Measurements from ENCODE around the gene RTRAF.

Gene RTRAF

GRCh38 chr14:51989293-51990234, at the start of gene RTRAF:
Gene RTRAF (plus strand): TSS chr14:51989546. CDS start chr14:51989640, 94 bp downstream.
- peak; percentile 80 for DNase-seq (ENCODE audit: low read depth)

- DNase-seq (ENCODE audit: low read depth): no peak
Measured at GRCh38 chr14:51939755-51940301, 49.5 kb upstream of the RTRAF start.

- DNase-seq (ENCODE audit: low read depth): no peak
Measured at GRCh38 chr14:51942971-51943370, 46.4 kb upstream of the RTRAF start.

GRCh38 chr14:51950007-51950406, 39.3 kb upstream of the RTRAF start:
- DNase-seq (ENCODE audit: low read depth): no peak

- no peak for DNase-seq (ENCODE audit: low read depth)
Measured at GRCh38 chr14:51951656-51952055, 37.7 kb upstream of the RTRAF start.

DNA sequence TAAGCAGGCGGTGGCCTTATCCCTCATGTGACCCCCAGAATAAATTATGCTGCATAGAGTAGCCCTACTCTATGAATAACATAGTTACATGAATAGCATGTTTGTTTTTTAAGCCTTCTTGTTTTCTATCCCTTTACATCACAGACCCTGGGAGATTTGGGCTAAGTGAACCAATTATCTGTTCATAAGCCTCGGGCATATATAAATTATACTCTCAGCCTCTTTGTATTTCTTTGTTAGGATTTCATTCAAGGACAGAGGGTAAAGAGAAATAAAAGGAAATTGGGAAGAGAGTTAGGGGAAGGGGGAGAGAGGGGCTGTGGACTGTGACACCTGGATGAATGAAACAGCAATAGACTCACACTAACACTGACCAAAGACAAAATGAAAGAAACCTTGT, 35.3 kb upstream of the RTRAF start:
- no peak for DNase-seq (ENCODE audit: low read depth)

- DNase-seq (ENCODE audit: low read depth): no peak
Measured at GRCh38 chr14:51954657-51955056, 34.7 kb upstream of the RTRAF start.

DNA sequence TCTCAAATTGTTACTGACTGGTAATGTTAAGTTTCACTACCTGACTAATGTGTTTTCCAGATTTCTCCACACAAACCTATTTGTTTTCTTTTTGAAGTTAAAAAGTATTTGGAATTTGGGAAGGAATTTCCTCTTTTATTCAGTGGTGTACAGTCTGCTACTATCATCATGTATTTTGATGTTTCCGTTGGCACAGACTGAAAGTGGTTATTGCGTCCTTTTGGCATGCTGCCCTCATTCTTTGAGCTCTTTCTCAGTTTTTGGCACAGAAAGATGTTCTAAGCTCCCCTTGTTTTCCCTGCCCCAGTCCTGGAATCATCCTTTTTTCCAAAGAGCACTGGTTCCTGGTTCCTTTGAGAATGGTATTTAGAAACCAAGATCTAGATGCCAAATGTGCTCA, 31.4 kb upstream of the RTRAF start:
- DNase-seq (ENCODE audit: low read depth): no peak

GRCh38 chr14:51959928-51960327, 29.4 kb upstream of the RTRAF start:
- no peak for DNase-seq (ENCODE audit: low read depth)

DNA sequence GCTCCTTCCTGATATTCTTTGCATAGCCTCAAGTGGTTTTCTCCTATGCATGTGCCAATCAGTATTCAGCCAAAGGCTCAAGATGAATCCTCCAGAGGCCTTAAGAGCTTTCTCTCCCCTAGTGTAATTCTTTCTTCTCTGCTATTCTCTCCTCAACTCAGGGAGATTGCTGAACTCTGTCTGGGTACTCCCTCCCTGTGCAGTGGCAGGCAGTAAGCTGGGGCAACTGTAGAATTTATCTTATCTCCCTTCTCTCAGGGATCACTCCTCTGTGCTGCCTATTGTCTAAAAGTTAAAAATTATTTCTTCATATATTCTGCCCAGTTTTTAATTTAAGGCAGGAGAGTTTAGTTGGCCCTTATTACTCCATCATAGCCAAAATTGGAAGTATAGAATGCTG, 28.5 kb upstream of the RTRAF start:
- no peak for DNase-seq (ENCODE audit: low read depth)

DNA sequence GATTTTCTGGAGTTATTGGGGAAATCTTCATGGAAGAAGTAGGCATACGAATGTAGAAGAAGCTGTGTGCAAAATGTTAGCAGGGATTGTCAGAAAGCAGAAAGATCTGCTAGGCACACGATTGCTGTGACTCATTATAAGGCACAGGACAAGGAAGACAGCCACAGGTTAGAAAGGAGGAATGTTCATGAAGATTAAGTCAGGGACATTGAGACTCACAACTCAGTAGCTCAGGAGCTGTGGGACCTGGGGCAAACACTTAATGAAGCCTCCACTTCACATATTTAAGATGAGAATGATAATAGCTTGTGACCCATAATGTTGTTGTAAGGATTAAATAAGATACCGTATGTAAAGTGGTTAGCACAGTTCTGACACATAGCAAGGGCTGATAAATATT, 26.6 kb upstream of the RTRAF start:
- no peak for DNase-seq (ENCODE audit: low read depth)

DNA sequence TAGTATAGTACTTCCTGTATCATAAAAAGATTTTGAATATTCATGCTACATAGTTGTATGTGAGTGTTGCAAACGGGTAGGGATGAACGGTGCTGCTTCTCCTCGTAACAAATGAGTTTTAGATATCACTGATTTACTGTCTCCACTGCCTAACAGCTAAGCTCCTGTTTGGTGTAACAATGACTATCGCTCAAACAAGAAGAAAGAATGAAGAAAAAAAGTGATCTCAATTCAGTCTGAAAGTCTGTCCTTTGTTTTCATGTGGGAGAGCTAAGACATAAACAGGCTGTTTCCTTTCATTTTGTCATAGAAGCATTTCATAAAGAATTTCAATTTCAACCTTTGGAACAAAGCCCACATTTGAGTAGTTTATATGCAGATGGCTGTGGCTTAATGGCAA, 26.1 kb upstream of the RTRAF start:
- no peak for DNase-seq (ENCODE audit: low read depth)

DNA sequence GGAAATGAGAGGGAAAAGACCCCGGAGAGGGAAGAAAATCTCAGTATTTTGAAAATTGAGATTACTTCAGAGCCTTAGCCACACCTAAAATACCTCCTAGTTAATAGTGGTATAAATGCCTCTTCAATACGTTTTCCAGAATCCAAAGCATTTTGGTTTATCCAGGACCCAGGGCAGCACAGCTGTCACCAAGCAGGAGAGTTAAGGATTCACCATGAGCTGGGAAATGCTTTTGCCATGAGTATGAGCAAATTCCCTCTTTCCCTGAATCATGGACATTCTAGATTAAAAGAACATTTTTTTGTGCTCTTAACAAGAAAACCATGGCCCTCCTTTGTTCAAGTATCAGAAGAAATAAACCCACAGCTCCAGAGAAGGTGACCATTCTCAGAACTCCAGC, 21.8 kb upstream of the RTRAF start:
- no peak for DNase-seq (ENCODE audit: low read depth)

DNA sequence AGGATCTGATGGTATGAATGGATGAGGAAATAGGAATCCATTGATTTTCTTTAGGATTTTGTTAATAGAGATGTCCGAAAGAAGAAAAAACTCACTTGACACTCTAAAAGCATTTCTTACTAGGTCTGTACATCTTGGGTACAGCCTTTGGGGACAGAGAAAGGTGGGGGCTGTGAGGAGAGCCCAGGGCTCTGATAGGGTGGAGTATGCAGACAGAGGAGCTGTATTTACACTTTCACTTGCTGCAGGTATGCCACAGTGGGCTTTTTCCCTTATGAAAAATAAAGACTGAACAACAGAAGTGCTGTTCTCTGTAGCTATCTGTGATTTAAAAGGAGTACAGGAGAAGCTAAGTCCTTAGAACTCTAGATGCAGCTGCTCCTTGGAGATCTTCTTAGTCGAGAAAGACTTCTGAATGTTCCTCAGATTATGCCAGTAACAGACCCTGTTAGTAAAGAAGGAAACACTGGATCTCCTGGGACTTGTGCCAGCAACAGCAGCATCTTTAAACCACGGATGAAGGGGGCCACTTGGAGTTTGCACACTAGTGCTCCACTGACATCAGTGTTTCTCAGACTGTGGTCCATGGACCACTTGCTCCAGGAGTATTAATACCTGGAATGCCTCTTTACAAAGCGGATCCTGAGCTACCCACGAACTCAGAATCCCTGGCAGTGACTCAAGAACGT, 19.4 kb upstream of the RTRAF start:
- DNase-seq (ENCODE audit: low read depth): no peak

- DNase-seq (ENCODE audit: low read depth): no peak
Measured at GRCh38 chr14:51972566-51972965, 16.8 kb upstream of the RTRAF start.

DNA sequence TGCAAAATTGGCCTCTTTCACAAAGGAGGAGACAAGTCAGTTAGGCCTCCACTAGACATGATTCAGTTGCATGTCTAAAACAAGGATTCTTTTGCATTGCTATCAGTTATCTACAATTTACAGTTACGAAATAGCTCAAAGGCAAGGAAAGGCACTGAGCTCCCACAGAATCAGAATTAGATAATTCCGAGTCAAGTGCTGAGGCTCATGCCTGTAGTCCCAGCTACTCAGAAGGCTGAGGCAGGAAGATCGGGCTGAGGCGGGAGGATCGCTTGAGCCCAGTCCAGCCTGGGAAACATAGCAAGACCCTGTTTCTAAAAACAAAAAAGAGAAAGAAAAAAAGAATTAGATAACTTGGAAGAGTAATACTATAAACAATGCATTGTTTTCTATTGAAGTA, 12.3 kb upstream of the RTRAF start:
- no peak for DNase-seq (ENCODE audit: low read depth)

DNA sequence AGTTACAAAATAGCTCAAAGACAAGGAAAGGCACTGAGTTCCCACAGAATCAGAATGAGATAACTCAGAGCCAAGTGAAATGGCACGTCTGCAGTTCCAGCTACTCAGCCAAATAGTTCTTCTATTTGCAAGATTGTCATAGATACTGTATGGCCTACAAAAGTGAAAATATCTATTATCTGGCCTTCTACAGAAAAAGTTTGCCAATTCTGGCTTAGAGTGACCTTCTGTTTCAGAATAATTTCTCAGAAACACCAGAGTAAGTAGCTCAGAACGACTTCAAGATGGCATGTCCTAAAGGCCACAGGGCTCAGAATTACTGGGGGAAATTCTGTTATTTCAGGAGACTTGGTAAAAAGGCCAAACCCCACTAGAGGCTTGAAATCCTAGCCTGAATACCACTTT, 10.7 kb upstream of the RTRAF start:
- no peak for DNase-seq (ENCODE audit: low read depth)

DNA sequence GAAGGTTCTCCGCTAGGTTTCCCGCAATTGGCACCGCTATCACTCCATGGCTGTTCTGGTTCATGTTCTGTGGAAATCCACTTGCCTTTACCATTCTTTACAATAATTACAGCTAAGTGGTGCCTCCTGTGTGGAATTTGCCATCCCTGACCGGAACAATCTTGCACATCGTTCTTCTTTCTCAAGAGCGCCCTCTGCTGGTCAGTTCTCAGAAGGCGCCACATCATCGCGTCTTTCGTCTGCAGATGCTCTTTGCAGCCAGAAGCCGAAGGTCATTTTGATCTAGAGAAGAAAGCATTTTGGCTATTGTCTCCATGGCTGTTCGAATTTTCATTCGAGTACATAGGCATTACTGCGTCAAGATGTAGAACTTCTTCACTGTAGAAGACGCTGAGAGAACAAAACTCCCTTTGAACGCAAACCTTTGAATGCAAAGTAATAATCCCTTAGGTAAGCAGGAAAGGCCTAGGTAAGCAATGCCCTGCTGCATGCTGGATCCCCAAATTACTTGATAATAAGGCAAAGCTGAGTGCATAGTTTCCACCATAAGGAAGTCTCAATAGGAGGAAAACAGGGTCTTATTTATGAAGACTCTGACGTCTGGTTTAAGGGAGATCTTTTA, 10.1 kb upstream of the RTRAF start:
- DNase-seq (ENCODE audit: low read depth): peak; percentile 86

DNA sequence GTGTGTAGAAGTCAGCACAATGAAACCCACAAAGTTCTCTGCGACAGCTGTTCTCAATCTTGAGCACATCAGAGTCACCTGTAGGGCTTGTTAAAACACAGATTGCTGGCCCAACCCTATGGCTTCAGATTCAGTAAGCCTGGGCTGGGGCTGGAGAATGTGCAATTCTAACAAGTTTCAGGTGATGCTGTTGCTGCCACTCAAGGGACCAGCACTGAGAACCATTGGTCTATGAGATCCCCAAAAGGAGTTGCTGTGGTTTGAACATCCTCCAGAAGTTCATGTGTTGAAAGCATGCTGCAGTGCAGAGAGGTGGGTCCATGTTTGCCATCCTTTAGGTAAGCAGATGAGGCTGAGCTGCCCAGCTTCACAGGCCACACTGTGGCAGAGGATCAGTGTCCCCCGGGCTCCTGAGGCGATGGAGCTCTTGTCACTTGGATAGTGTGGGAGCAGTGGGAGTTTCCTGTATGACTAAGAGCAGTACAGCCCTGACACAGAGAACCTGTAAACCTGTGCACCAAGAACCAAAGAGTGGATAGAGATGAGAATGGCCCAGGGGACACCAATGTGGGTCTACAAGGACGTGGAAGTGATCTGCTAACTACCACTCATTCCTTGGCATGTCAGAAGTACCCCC, 8.0 kb upstream of the RTRAF start:
- no peak for DNase-seq (ENCODE audit: low read depth)

DNA sequence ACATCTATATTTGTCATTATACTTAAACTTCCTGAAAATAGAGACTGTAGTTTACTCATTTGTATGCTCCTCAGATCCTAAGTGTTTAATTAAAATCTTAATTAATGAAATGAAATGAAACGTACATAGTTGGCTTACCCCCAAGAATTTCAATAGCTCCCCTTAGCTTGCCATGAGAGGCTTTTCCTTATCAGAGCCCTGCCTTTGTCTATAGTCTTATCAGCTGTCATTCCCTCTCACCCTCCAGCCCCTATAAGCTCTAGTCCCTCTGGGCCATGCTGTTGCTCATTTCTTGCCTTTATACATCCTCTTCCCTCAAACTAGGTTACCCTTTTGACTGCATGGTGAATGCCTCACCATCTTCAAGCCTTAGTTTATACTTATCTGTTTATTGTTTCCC, 1.1 kb upstream of the RTRAF start:
- no peak for DNase-seq (ENCODE audit: low read depth)

GRCh38 chr14:51990488-51990887, 1.1 kb downstream of the RTRAF start:
- no peak for DNase-seq (ENCODE audit: low read depth)

DNA sequence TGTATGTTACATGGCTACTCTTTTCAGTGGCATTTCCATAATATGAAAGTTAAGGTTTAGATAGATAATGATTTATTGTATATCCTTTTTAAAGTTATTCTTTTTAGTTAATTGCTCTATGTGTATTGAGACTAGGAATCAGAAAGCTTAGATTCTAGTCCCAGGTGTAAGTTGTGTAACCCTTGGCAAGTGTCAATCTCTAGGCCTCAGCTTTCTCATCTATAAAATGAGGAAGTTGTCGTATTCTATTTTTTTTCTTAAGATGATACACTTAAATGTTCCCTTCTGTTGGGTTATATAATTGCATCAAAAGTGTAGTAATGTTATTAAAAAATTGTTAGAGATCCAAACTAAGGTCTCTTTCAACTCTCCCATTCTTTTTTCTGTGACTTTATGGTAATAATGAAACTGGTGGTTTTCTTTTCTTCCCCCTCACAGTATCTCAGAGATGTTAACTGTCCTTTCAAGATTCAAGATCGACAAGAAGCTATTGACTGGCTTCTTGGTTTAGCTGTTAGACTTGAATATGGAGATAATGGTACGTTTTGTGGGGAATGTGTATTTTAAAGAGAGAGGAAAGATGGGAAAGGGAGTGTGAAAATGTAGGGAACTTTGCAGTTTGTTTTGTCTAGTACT, 4.1 kb downstream of the RTRAF start:
- no peak for DNase-seq (ENCODE audit: low read depth)
